ENCODE measurements around the gene TMA7B.

TMA7B gene

DNA sequence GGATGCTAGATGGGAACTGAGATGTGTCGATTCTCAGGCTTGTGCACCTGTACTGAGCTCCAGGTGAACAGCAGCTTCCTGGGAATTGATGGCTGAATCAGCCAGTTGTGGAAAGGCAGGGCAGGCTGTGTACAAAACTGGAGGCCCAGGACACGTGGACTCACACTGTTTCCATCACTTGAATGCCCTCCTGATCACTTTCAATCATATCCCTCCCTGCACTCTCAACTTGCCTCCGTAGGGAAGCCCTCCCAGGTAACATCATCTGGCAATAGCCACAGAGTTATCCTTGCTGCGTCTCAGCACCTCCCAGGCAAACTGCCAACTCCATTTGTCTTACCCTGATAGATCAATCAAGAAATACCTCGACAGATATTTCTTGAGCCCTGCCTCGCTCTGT lies 44.6 kb downstream of the TMA7B start:
- DNase-seq: no peak

DNA sequence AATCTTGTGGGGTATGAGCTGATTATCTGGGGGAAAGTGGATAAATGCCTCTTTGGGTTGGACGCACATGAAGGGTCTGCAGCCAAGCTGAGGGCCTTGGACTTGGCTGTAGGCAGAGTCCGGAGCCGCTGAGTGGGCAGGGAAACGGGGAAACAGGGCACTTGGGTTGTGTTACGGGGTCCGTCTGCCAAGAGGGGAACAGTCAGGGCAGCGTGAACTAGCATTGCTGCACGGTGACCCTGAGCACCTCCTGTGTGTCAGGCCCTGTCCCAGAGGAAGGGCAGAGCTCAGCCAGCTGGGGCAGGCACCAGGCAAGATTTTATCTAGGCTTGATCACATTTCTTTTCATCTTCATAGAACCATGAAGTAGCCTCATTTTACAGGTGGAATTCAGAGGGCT lies 46.4 kb downstream of the TMA7B start:
- DNase-seq: no peak

GRCh38 chr22:40007853-40008710 lies 47.9 kb downstream of the TMA7B start:
- no peak for DNase-seq

DNA sequence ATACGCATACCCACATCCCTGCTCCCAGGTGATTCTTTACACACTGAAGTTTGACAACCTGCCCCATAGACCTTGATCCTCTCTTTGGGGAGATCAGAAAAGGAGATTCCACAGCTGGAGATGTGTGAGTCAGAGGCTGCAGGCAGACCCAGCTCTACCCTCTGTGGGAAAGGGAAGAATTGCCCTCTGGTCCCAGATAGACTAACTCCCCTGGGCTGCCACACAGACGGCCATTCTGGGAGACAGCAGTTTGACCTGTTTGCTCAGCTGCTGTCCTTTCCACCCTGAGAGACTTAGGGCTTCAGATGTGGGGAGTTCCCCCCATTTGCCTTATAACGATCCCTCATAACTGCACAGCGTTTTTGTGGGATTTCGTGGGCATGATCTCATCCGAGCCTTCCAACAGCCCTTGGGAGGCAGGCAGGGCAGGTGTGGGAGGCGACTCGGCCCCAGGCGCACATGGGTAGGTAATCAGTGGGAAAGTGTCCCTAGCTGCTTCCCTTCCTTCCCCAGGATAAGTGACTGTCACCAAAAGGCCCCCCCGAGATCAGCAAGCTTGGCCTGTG lies 48.6 kb downstream of the TMA7B start:
- DNase-seq: no peak

DNA sequence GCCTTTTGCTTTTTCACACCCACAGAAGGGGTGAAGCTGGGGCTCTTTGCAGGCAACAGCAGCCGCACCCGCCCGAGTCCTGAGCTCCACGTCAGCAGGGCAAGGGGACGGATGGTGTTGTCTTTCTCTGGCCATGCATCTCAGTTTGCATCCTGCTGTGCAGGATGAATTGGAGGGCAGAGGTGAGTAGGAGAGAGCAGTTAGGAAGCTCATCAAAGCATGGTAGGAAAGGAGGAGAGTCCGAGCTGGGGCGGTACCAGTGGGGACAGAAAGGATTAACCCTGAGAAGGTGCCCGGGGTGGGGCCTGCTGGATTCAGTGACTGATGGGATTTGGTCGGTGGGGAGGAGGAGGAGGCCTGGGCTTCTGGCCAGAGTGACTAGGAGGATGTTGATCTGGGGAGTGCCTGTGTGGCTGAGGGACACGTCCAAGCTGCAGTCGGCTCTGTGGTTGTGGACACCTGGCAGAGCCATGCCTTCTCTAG lies 49.1 kb downstream of the TMA7B start:
- DNase-seq: peak; percentile 48

GRCh38 chr22:40009951-40010671 lies 49.9 kb downstream of the TMA7B start:
- peak; percentile 84 for DNase-seq

GRCh38 chr22:40010746-40011145 lies 50.5 kb downstream of the TMA7B start:
- no peak for DNase-seq
